A673 (cell line): ENCODE data around the gene IL19. TPM values are rescaled to one million over a fixed set of nuclear protein-coding genes. Genes with fewer than 3 reads are reported as not detected.

Experiments
- BruUV-seq: library from RNA; stranded (reverse); fragments of 400-500 nt; replicated peaks from 2 replicates; lab custom pipeline; 2021; lab: Mats Ljungman, UMichigan
- CTCF ChIA-PET: fragments of 300-600 bp; sonication (Branson Sonifier 250); formaldehyde crosslinking; loops from one replicate; lab custom pipeline; 2022; ENCODE audit warnings: antibody characterized with exemption; lab: Charles Lee
- POLR2A ChIA-PET: fragments of 300-600 bp; sonication (Branson Sonifier 250); formaldehyde crosslinking; loops from one replicate; lab custom pipeline; 2022; ENCODE audit warnings: antibody characterized with exemption; ENCODE audit not compliant: low non-redundant PET; lab: Charles Lee
- DNase-seq: peaks from one replicate; pipeline ENCODE4 v3.0.0-alpha.2; 2015; ENCODE audit warnings: low spot score
- H3K27ac ChIP-seq: fragments of 200-600 bp; sonication (generic); 2 replicates; pipeline ENCODE4 v1.5.1; 2016; ENCODE audit warnings: mixed run types, low read depth, mild to moderate bottlenecking, mixed read lengths, antibody characterized with exemption, low read length; ENCODE audit not compliant: poor library complexity, severe bottlenecking
- H3K27me3 ChIP-seq: fragments of 200-600 bp; sonication (generic); replicated peaks from 2 replicates; pipeline ENCODE4 v1.6.1; 2017; ENCODE audit warnings: mixed run types, low read depth, mild to moderate bottlenecking, mixed read lengths, antibody characterized with exemption, low read length; ENCODE audit not compliant: insufficient read depth, poor library complexity
- H3K36me3 ChIP-seq: fragments of 200-600 bp; sonication (generic); 2 replicates; pipeline ENCODE4 v1.6.1; 2016; ENCODE audit warnings: mixed run types, mild to moderate bottlenecking, mixed read lengths, antibody characterized with exemption, low read length; ENCODE audit not compliant: insufficient read depth, poor library complexity, severe bottlenecking
- H3K4me1 ChIP-seq: fragments of 200-600 bp; sonication (generic); 2 replicates; pipeline ENCODE4 v1.6.1; 2017; ENCODE audit warnings: mixed run types, mild to moderate bottlenecking, mixed read lengths, antibody characterized with exemption, low read length; ENCODE audit not compliant: insufficient read depth, poor library complexity, severe bottlenecking
- H3K4me3 ChIP-seq: fragments of 200-600 bp; sonication (generic); 2 replicates; pipeline ENCODE4 v1.5.1; 2016; ENCODE audit warnings: low read depth, mixed run types, mild to moderate bottlenecking, mixed read lengths, low read length; ENCODE audit not compliant: poor library complexity, severe bottlenecking
- H3K9me3 ChIP-seq: fragments of 200-600 bp; sonication (generic); 2 replicates; pipeline ENCODE4 v1.6.1; 2016; ENCODE audit warnings: mixed run types, low read depth, mild to moderate bottlenecking, mixed read lengths, antibody characterized with exemption, low read length; ENCODE audit not compliant: poor library complexity, severe bottlenecking
- EZH2 ChIP-seq: fragments of 200-600 bp; sonication (generic); IDR thresholded peaks from 2 replicates; pipeline ENCODE4 v1.6.1; 2017; ENCODE audit warnings: borderline replicate concordance, low read depth, mild to moderate bottlenecking, mixed read lengths, antibody characterized with exemption, low read length; ENCODE audit not compliant: poor library complexity, severe bottlenecking
- intact Hi-C: fragments of 100-400 bp; cut with micrococcal nuclease; formaldehyde crosslinking; loops from one replicate; pipeline ENCODE4 v1.10.0; 2022; ENCODE audit not compliant: unreplicated experiment
- total RNA-seq: library from RNA; stranded (reverse); gene quantifications from 2 replicates; pipeline ENCODE4 v1.2.3, GENCODE V29; 2021
- TF ChIP-seq, protein P1 (sequence below): fragments of 300-800, 200-600 bp; sonication (generic); conservative IDR thresholded peaks from 2 replicates; pipeline ENCODE4 v1.5.1; 2017; ENCODE audit warnings: low read depth, mild to moderate bottlenecking, antibody characterized with exemption, low read length, moderate library complexity, mixed read lengths

The IL19 gene
- total RNA-seq, 1 experiment from 2014 or later: not detected

- Histone ChIP-seq H3K9me3 (no peaks in the 10 kb centered on the region), H3K4me1 (no peaks in the 10 kb centered on the region), H3K4me3 (no peak overlapping the region), H3K36me3 (no peaks in the 10 kb centered on the region), H3K27ac (no peak overlapping the region), H3K27me3 (peaks cover 4% of the 10 kb centered on the region)
- no peak for TF ChIP-seq EZH2
- TF ChIP-seq, protein P1, sequence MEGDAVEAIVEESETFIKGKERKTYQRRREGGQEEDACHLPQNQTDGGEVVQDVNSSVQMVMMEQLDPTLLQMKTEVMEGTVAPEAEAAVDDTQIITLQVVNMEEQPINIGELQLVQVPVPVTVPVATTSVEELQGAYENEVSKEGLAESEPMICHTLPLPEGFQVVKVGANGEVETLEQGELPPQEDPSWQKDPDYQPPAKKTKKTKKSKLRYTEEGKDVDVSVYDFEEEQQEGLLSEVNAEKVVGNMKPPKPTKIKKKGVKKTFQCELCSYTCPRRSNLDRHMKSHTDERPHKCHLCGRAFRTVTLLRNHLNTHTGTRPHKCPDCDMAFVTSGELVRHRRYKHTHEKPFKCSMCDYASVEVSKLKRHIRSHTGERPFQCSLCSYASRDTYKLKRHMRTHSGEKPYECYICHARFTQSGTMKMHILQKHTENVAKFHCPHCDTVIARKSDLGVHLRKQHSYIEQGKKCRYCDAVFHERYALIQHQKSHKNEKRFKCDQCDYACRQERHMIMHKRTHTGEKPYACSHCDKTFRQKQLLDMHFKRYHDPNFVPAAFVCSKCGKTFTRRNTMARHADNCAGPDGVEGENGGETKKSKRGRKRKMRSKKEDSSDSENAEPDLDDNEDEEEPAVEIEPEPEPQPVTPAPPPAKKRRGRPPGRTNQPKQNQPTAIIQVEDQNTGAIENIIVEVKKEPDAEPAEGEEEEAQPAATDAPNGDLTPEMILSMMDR: no peak
- POLR2A ChIA-PET: no interaction called here
- BruUV-seq: no TSS peak
- intact Hi-C loops: no loop called here
- CTCF ChIA-PET: interaction anchor here (0.5 kb wide), 1 partner anchor 229 kb away, joined by 13 read pairs; no protein-coding TSS in a partner anchor
- no peak for DNase-seq
These were observed 4.2 kb upstream of the IL19 start for GRCh38 chr1:206766251-206766856.

DNA sequence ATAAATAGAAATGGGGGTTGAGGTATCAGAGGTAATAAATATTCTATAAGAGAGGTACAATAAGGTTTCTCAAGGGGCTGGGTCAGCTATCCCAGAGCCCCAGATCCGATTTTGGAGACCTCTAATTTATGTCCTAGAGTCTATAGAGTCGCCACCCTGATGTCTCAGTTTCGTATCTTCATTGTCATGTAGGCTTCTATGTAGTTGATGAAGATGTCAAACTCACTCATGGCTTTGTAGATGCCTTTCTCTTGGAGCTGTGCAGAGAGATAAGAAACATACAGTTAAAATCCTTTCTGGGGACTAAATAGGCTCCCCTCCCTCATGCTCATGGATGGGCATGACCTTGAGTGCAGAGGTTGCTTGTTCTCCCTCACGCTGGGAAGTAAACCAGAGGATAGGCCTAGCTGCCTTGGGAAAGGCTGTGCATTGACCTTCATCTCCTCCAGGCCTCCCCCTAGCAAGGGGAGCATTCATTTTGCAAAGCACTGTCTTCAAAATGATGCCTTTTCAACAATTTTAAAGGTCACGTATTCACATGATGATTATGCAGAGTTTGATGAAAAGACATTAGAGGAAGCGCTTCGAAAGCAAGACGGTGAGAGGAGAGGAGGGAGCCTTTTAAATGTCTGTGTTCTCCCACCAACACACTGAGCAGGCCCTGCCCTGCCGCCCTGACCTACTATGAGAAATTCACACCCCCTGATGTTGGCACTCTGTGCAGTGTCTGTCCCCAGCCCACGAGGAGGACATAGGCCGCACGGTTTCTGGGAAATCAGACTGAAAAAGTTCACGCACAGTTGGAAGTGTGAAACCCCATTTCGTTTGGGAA lies 1.9 kb upstream of the IL19 start:
- intact Hi-C loops: no loop called here
- POLR2A ChIA-PET: no interaction called here

DNA sequence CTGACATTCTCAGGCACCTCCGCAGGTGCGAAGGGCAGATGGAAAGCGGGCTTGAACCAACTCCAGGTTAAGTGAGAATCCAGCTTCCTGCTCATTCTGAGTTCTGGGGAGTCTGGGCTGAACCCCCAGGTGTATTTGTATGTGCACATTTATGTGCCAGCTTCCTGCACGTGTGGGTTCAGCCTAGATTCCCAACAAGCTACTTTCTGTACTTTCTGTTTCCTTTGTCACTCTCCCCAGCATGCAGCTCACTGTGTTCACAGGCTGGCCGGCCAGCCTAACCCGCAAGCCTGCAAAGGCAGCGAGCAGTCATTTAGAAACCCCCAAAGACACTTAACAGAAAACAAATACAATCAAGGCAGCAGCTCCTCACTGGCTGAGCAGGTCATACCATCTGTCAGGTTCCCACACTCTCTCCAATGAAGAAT lies 1.3 kb upstream of the IL19 start:
- Histone ChIP-seq H3K4me1 (no peaks in the 10 kb centered on the region), H3K27me3 (peaks cover 4% of the 10 kb centered on the region), H3K27ac (no peak overlapping the region), H3K36me3 (no peaks in the 10 kb centered on the region), H3K9me3 (no peaks in the 10 kb centered on the region), H3K4me3 (no peak overlapping the region)
- no TSS peak for BruUV-seq
- DNase-seq: no peak
- intact Hi-C loops: no loop called here
- ChIA-PET POLR2A (no interaction called here), CTCF (interaction anchor here (0.5 kb wide), 1 partner anchor 224 kb away, joined by 3 read pairs; no protein-coding TSS in a partner anchor)
- TF ChIP-seq EZH2: no peak
- TF ChIP-seq, protein P1: no peak

More for the DNA sequence above, 1.9 kb upstream of the IL19 start:
- H3K9me3 ChIP-seq: no peaks in the 10 kb centered on the region
- no peak for DNase-seq
- CTCF ChIA-PET: no interaction called here
- H3K27me3 ChIP-seq: peaks cover 4% of the 10 kb centered on the region
- TF ChIP-seq, protein P1: no peak
- no peak for TF ChIP-seq EZH2
- no peak overlapping the region for H3K4me3 ChIP-seq
- H3K27ac ChIP-seq: no peak overlapping the region
- H3K36me3 ChIP-seq: no peaks in the 10 kb centered on the region
- no TSS peak for BruUV-seq
- no peaks in the 10 kb centered on the region for H3K4me1 ChIP-seq
